HT-29 (cell line): ENCODE measurements around the gene SH3BP5L. TPM values are rescaled to one million over a fixed set of nuclear protein-coding genes. Genes with fewer than 3 reads are reported as not detected.

Experiments used
- DNase-seq: peaks from one replicate; pipeline ENCODE4 v3.0.0-alpha.2; 2015; ENCODE audit warnings: low spot score
- small RNA-seq: library from RNA; depleted of rRNA; stranded (forward); fragments of <200 nt; gene quantifications from one replicate; pipeline ENCODE3, GENCODE V24; 2014
- total RNA-seq: library from RNA; depleted of rRNA; stranded (reverse); fragments of >200 nt; shearing (Covaris generic); gene quantifications from 2 replicates; pipeline ENCODE4 v1.2.3, GENCODE V29; 2014; rRNA removed

Gene SH3BP5L
- total RNA-seq, 1 experiment from 2014 or later, result 23.4 TPM

- no peak for DNase-seq
Measured at GRCh38 chr1:248779350-248779749, 46.4 kb downstream of the SH3BP5L start.

GRCh38 chr1:248778906-248779305, 46.8 kb downstream of the SH3BP5L start:
- DNase-seq, result no peak

- DNase-seq, result no peak
Measured at GRCh38 chr1:248776991-248777390, 48.7 kb downstream of the SH3BP5L start.

- DNase-seq, result no peak
Measured at GRCh38 chr1:248775441-248775840, 50.3 kb downstream of the SH3BP5L start.

Small RNAs within 50 kb of the gene (small RNA-seq; reads per million reads assigned to genes)
- gene MIR3124, result not detected

Other genes starting within 250 kb of the SH3BP5L start
- gene OR2T10, start 228.2 kb downstream of the SH3BP5L start, total RNA-seq, result not detected in 2 replicates
- not detected in 2 replicates for gene OR2T11, start 190.8 kb downstream of the SH3BP5L start, total RNA-seq
- gene OR2T35, start 180.6 kb downstream of the SH3BP5L start, total RNA-seq, result not detected in 2 replicates
- not detected in 2 replicates for gene OR2T27, start 170.4 kb downstream of the SH3BP5L start, total RNA-seq
- not detected in 2 replicates for gene OR14I1, start 123.1 kb downstream of the SH3BP5L start, total RNA-seq
- 2.4 TPM in 1 of 2 replicates, not detected in the other for gene LYPD8, start 70.2 kb downstream of the SH3BP5L start, total RNA-seq
- gene ZNF672, start 12.3 kb upstream of the SH3BP5L start, total RNA-seq, result 36.0 and 37.7 TPM in 2 replicates
- 57.9 and 58.0 TPM in 2 replicates for gene ZNF692, start 33.2 kb upstream of the SH3BP5L start, total RNA-seq
- 8.1 and 10.2 TPM in 2 replicates for gene PGBD2, start 80.3 kb upstream of the SH3BP5L start, total RNA-seq